HepG2 (cell line): ENCODE measurements around the gene PSIP1. TPM values are rescaled to one million over a fixed set of nuclear protein-coding genes. Genes with fewer than 3 reads are reported as not detected.

Experiments
- ATAC-seq: fragments of 200-7000 bp; cut with Tn5 transposase; 3 replicates; pipeline ENCODE4 v1.9.1; 2020; ENCODE audit warnings: mild to moderate bottlenecking, moderate library complexity
- BruUV-seq: library from RNA; stranded (reverse); fragments of 400-500 nt; replicated peaks from 2 replicates; lab custom pipeline; 2021; lab: Mats Ljungman, UMichigan
- CTCF ChIA-PET: fragments of 300-600 bp; formaldehyde crosslinking; extraction: SDS; loops from one replicate; lab custom pipeline; 2021; ENCODE audit warnings: low total read pairs, inconsistent platforms, low intra/inter-chr PET ratio; lab: Yijun Ruan, JAX
- POLR2A ChIA-PET: fragments of 350-600 bp; sonication (Branson Sonifier 250); formaldehyde crosslinking; loops from one replicate; lab custom pipeline; 2020; ENCODE audit warnings: antibody characterized with exemption, inconsistent platforms; lab: Yijun Ruan, JAX
- DNase-seq: peaks from one replicate; pipeline ENCODE4 v3.0.0-alpha.2; 2015; ENCODE audit warnings: low spot score
- FAIRE-seq: peaks from 3 replicates; lab custom pipeline; 2011; peaks lifted over from hg19 to GRCh38; lab: Jason Lieb, UNC
- H2AFZ ChIP-seq: one replicate; pipeline ENCODE4 v1.6.1; 2011; ENCODE audit warnings: low read length, inconsistent platforms
- H3K27ac ChIP-seq: fragments of 300-600 bp; 3 replicates; pipeline ENCODE4 v1.8.0; 2011; ENCODE audit warnings: mixed run types, mild to moderate bottlenecking, mixed read lengths, low read length, inconsistent platforms; ENCODE audit not compliant: insufficient read depth; ENCODE audit errors: extremely low read length
- H3K27me3 ChIP-seq, 2 experiments: fragments of 200-600 bp in 1 of 2; 2 replicates in 1 of 2; 3 replicates in 1 of 2; pipeline versions ENCODE4 v1.6.0 to v1.8.0; 2011; ENCODE audit warnings: low read length in 2 of 2, mild to moderate bottlenecking in 2 of 2, moderate library complexity in 2 of 2, inconsistent platforms in 1 of 2; ENCODE audit not compliant: insufficient read depth in 2 of 2, control insufficient read depth in 1 of 2
- H3K36me3 ChIP-seq, 2 experiments: fragments of 200-600 bp in 1 of 2; replicated peaks in 1 of 2; 2 replicates in 1 of 2; 3 replicates in 1 of 2; pipeline versions ENCODE4 v1.5.1 to v1.8.0; 2011; ENCODE audit warnings: low read length in 2 of 2, inconsistent platforms in 1 of 2; ENCODE audit not compliant: insufficient read depth in 2 of 2, control insufficient read depth in 1 of 2
- H3K4me1 ChIP-seq: 2 replicates; pipeline ENCODE4 v1.5.1; 2012; ENCODE audit warnings: low read length, inconsistent platforms; ENCODE audit not compliant: insufficient read depth
- H3K4me2 ChIP-seq: 2 replicates; pipeline ENCODE4 v1.6.0; 2011; ENCODE audit warnings: low read depth, low read length, inconsistent platforms
- H3K4me3 ChIP-seq, 3 experiments: fragments of 200-600 bp in 1 of 3; sonication (generic), shearing (Covaris generic) in 1 of 3; replicated peaks in 1 of 3; 2 replicates each; pipeline ENCODE4 v1.5.1; 2011 to 2016; ENCODE audit warnings: low read length in 3 of 3, inconsistent platforms in 2 of 3, low read depth in 2 of 3, mild to moderate bottlenecking in 2 of 3, control low read depth in 1 of 3, mixed read lengths in 1 of 3; ENCODE audit not compliant: insufficient read depth in 1 of 3
- H3K79me2 ChIP-seq: one replicate; pipeline ENCODE4 v1.6.1; 2011; ENCODE audit warnings: low read length, inconsistent platforms; ENCODE audit not compliant: insufficient read depth
- H3K9ac ChIP-seq: 2 replicates; pipeline ENCODE4 v1.6.0; 2011; ENCODE audit warnings: mild to moderate bottlenecking, low read depth, low read length, inconsistent platforms; ENCODE audit not compliant: insufficient read depth
- H3K9me3 ChIP-seq: 2 replicates; pipeline ENCODE4 v1.5.1; 2012; ENCODE audit warnings: mild to moderate bottlenecking, low read length
- H4K20me1 ChIP-seq: 2 replicates; pipeline ENCODE4 v1.6.0; 2011; ENCODE audit warnings: inconsistent platforms, mild to moderate bottlenecking, low read length, moderate library complexity; ENCODE audit not compliant: insufficient read depth
- HNRNPLL ChIP-seq: fragments of 200-400 bp; formaldehyde crosslinking; IDR thresholded peaks from 2 replicates; pipeline ENCODE4 v1.6.1; 2017; ENCODE audit warnings: mild to moderate bottlenecking, low read depth, low read length; ENCODE audit not compliant: poor library complexity, severe bottlenecking
- HOXA9 ChIP-seq: sonication (generic); formaldehyde crosslinking; IDR thresholded peaks from 2 replicates; pipeline ENCODE4 v1.8.1; 2022; ENCODE audit warnings: missing genetic modification reagents, mild to moderate bottlenecking, moderate library complexity, borderline replicate concordance
- KIAA2018 ChIP-seq: sonication (generic); formaldehyde crosslinking; IDR thresholded peaks from 2 replicates; pipeline ENCODE4 v1.5.0; 2020; ENCODE audit warnings: mild to moderate bottlenecking, missing genetic modification reagents, borderline replicate concordance
- MAZ ChIP-seq, 2 experiments: sonication (generic) in 1 of 2; formaldehyde crosslinking in 1 of 2; IDR thresholded peaks; 2 replicates each; pipeline versions ENCODE4 v1.5.0 to v1.6.1; 2012 to 2020; ENCODE audit warnings: low read depth in 2 of 2, mild to moderate bottlenecking in 2 of 2, borderline replicate concordance in 1 of 2, improper control_type of control experiment in 1 of 2, low read length in 1 of 2, missing genetic modification reagents in 1 of 2, moderate library complexity in 1 of 2
- MTA1 ChIP-seq: sonication (generic); formaldehyde crosslinking; IDR thresholded peaks from 2 replicates; pipeline ENCODE4 v1.4.0; 2020; ENCODE audit warnings: missing genetic modification reagents, mild to moderate bottlenecking, borderline replicate concordance
- MYC ChIP-seq: sonication (generic); formaldehyde crosslinking; IDR thresholded peaks from 2 replicates; pipeline ENCODE4 v1.9.0; 2021; ENCODE audit warnings: missing genetic modification reagents, borderline replicate concordance
- NFIC ChIP-seq: IDR thresholded peaks from 2 replicates; pipeline ENCODE4 v1.6.1; 2012; ENCODE audit warnings: mild to moderate bottlenecking, low read length, inconsistent platforms
- RBFOX2 ChIP-seq: fragments of 200-400 bp; formaldehyde crosslinking; IDR thresholded peaks from 2 replicates; pipeline ENCODE4 v1.6.1; 2017; ENCODE audit warnings: low read depth, mild to moderate bottlenecking, low read length
- SETDB1 ChIP-seq: sonication (generic); formaldehyde crosslinking; IDR thresholded peaks from 2 replicates; pipeline ENCODE4 v1.5.1; 2020; ENCODE audit warnings: missing genetic modification reagents, mild to moderate bottlenecking, borderline replicate concordance
- SMAD9 ChIP-seq: sonication (generic); formaldehyde crosslinking; IDR thresholded peaks from 2 replicates; pipeline ENCODE4 v1.5.1; 2020; ENCODE audit warnings: mild to moderate bottlenecking, missing genetic modification reagents
- STAG1 ChIP-seq: sonication (generic); formaldehyde crosslinking; IDR thresholded peaks from 2 replicates; pipeline ENCODE4 v1.4.0; 2020; ENCODE audit warnings: missing genetic modification reagents
- ZNF256 ChIP-seq: sonication (generic); formaldehyde crosslinking; conservative IDR thresholded peaks from 2 replicates; pipeline ENCODE4 v1.4.0; 2020; ENCODE audit warnings: missing genetic modification reagents
- WGBS: methylation state at CpG from one replicate; pipeline ENCODE4 v1.1.6; 2017; ENCODE audit warnings: low lambda C conversion rate; 5-methylcytosine and 5-hydroxymethylcytosine counted together
- in situ Hi-C: cut with HindIII; loops from 2 replicates; pipeline ENCODE4 v1.10.0; 2017; ENCODE audit warnings: low pct_unique_long_range_greater_than_20kb; ENCODE audit not compliant: extremely low pct_ligation_motif_present
- intact Hi-C: fragments of 100-400 bp; cut with micrococcal nuclease; formaldehyde crosslinking; loops from one replicate; pipeline ENCODE4 v1.10.0; 2022; ENCODE audit not compliant: unreplicated experiment
- polyA plus RNA-seq, 8 experiments: library from polyadenylated mRNA; depleted of rRNA in 3 of 8; stranded (reverse) in 7 of 8; unstranded in 1 of 8; fragments of >200 nt; fragmentation: Illumina TruSeq in 4 of 8; extraction: Trizol in 4 of 8; gene quantifications; 2 replicates each; pipeline versions ENCODE4 v1.2.1 to v1.2.3, GENCODE V29; 2011 to 2016; ENCODE audit warnings: low read depth in 4 of 8, missing spikeins in 1 of 8, mixed read lengths in 1 of 8; ENCODE audit not compliant: insufficient read depth in 1 of 8
- total RNA-seq, 5 experiments: library from RNA; depleted of rRNA; stranded (reverse); fragments of >200 nt; fragmentation: Illumina TruSeq; extraction: Trizol; gene quantifications; 2 replicates each; pipeline ENCODE4 v1.2.3, GENCODE V29; 2016; ENCODE audit warnings: low read depth in 1 of 5
- TF ChIP-seq, protein P1 (sequence below): sonication (generic); formaldehyde crosslinking; IDR thresholded peaks from 2 replicates; pipeline ENCODE4 v1.5.0; 2020; ENCODE audit warnings: missing genetic modification reagents

The PSIP1 gene
- total and polyA plus RNA-seq, 2 of the 13 experiments (the other 11 are each of a cell fraction or from before 2014, with no cell fraction given): 12.6 to 46.4 TPM

GRCh38 chr9:15531380-15531779 is 20.6 kb upstream of the PSIP1 start (continued):
- TF ChIP-seq, protein P1, sequence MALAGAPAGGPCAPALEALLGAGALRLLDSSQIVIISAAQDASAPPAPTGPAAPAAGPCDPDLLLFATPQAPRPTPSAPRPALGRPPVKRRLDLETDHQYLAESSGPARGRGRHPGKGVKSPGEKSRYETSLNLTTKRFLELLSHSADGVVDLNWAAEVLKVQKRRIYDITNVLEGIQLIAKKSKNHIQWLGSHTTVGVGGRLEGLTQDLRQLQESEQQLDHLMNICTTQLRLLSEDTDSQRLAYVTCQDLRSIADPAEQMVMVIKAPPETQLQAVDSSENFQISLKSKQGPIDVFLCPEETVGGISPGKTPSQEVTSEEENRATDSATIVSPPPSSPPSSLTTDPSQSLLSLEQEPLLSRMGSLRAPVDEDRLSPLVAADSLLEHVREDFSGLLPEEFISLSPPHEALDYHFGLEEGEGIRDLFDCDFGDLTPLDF (CRISPR knock-in tag): no peak
- no peak for TF ChIP-seq STAG1 (CRISPR knock-in tag)
- no peak for TF ChIP-seq MAZ (IDR thresholded peaks at IDR 0.05; ENCODE audit: borderline replicate concordance, low read depth, low read length)
- no peak for TF ChIP-seq MAZ (CRISPR knock-in tag; IDR thresholded peaks at IDR 0.05; ENCODE audit: low read depth)
- TF ChIP-seq HNRNPLL: no peak
- no peak for TF ChIP-seq HOXA9 (CRISPR knock-in tag)
- no peak for TF ChIP-seq SETDB1 (CRISPR knock-in tag)

- Histone ChIP-seq H3K27ac (no peak overlapping the region), H3K36me3 (no peaks in the 10 kb centered on the region), H3K4me3 (no peak overlapping the region), H4K20me1 (no peaks in the 10 kb centered on the region), H3K79me2 (no peaks in the 10 kb centered on the region), H3K27me3 (peaks cover 0 to 1% of the 10 kb centered on the region in 2 experiments; a peak in 1 of 5 replicates), H2AFZ (no peak overlapping the region), H3K4me1 (no peaks in the 10 kb centered on the region), H3K9me3 (no peaks in the 10 kb centered on the region), H3K9ac (no peak overlapping the region), H3K4me2 (no peak overlapping the region)
- ATAC-seq (no peak), FAIRE-seq (no peak), DNase-seq (no peak)
- BruUV-seq: no TSS peak
- POLR2A ChIA-PET: no interaction called here
- in situ Hi-C loops: no loop called here
- CTCF ChIA-PET: no interaction called here
- intact Hi-C loops: no loop called here
- WGBS: 38% methylated on average over 4 of the region's 4 CpGs
- TF ChIP-seq SMAD9 (no peak), ZNF256 (no peak), MYC (CRISPR knock-in tag) (no peak), RBFOX2 (no peak), NFIC (no peak), MTA1 (CRISPR knock-in tag) (no peak), KIAA2018 (CRISPR knock-in tag) (no peak)
Measured at GRCh38 chr9:15529566-15530324, 19.0 kb upstream of the PSIP1 start.
